NB4 (cell line): ENCODE data around the gene FRMD4B.

Experiments
- MYC ChIP-seq: IDR thresholded peaks from 2 replicates; pipeline ENCODE4 v1.6.1; 2011; ENCODE audit warnings: low read depth, low read length
- POLR2A ChIP-seq: IDR thresholded peaks from 2 replicates; pipeline ENCODE4 v1.6.1; 2011; ENCODE audit warnings: mild to moderate bottlenecking; ENCODE audit not compliant: insufficient read length; ENCODE audit errors: extremely low read depth
- TF ChIP-seq, protein P1 (sequence below): IDR thresholded peaks from one replicate; pipeline ENCODE4 v1.5.1; 2012; ENCODE audit warnings: low read depth, low read length
- TF ChIP-seq, protein P2 (sequence below): IDR thresholded peaks from 2 replicates; pipeline ENCODE4 v1.6.1; 2011; ENCODE audit warnings: low read depth, low read length

DNA sequence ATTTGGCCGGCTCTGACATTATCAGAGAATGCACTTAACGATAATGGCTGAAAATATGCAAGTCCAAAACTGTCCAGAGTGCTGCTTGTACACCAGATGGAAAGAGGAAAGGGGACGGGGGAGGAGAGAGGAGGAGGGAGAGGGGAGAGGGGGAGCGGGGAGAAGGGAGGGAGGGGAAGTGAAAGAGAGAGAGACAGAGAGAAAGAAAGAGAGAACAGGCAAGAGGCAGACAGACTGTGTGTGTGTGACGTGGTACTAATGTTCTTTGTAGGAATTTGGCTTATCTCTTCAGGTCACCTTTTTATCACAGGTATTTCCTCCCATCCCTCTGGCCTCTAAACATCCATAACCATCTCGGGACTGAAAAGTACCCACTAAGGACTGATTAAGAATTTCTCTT, 188.4 kb downstream of the FRMD4B start:
- TF ChIP-seq, protein P1, sequence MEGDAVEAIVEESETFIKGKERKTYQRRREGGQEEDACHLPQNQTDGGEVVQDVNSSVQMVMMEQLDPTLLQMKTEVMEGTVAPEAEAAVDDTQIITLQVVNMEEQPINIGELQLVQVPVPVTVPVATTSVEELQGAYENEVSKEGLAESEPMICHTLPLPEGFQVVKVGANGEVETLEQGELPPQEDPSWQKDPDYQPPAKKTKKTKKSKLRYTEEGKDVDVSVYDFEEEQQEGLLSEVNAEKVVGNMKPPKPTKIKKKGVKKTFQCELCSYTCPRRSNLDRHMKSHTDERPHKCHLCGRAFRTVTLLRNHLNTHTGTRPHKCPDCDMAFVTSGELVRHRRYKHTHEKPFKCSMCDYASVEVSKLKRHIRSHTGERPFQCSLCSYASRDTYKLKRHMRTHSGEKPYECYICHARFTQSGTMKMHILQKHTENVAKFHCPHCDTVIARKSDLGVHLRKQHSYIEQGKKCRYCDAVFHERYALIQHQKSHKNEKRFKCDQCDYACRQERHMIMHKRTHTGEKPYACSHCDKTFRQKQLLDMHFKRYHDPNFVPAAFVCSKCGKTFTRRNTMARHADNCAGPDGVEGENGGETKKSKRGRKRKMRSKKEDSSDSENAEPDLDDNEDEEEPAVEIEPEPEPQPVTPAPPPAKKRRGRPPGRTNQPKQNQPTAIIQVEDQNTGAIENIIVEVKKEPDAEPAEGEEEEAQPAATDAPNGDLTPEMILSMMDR, result no peak
- TF ChIP-seq, protein P2, sequence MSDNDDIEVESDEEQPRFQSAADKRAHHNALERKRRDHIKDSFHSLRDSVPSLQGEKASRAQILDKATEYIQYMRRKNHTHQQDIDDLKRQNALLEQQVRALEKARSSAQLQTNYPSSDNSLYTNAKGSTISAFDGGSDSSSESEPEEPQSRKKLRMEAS, result no peak
- no peak for TF ChIP-seq POLR2A
- no peak for TF ChIP-seq MYC
